Brain microvascular endothelial cell (primary cell): ENCODE measurements around the gene GLP1R.

ENCODE experiments used
- DNase-seq: peaks from one replicate; pipeline ENCODE4 v3.0.0-alpha.2; 2020
- H3K27ac ChIP-seq: fragments of 250-450 bp; sonication (Bioruptor Pico); 2 replicates; pipeline ENCODE4 v1.5.1; 2020; ENCODE audit warnings: mild to moderate bottlenecking, moderate library complexity
- H3K27me3 ChIP-seq: fragments of 250-450 bp; sonication (Bioruptor Pico); replicated peaks from 2 replicates; pipeline ENCODE4 v1.5.1; 2020; ENCODE audit warnings: mild to moderate bottlenecking
- H3K36me3 ChIP-seq: fragments of 250-450 bp; sonication (Bioruptor Pico); replicated peaks from 2 replicates; pipeline ENCODE4 v1.5.1; 2020; ENCODE audit warnings: mild to moderate bottlenecking
- H3K4me3 ChIP-seq: 2 replicates; pipeline ENCODE4 v1.5.1; 2011; ENCODE audit warnings: low read depth, mild to moderate bottlenecking, control low read depth, low read length, moderate library complexity
- CTCF ChIP-seq: IDR thresholded peaks from 2 replicates; pipeline ENCODE4 v1.5.1; 2011; ENCODE audit warnings: low read depth, mild to moderate bottlenecking, moderate library complexity, low read length, control low read depth, inconsistent platforms; ENCODE audit errors: missing control alignments
- in situ Hi-C: cut with HindIII; loops from 2 replicates; pipeline ENCODE4 v1.10.0; 2017; ENCODE audit warnings: low sequenced_read_pairs, low pct_ligation_motif_present

Gene GLP1R

GRCh38 chr6:39057251-39058155, 8.9 kb downstream of the GLP1R start:
- in situ Hi-C loops, result no loop called here
- no peak for DNase-seq
- H3K4me3 ChIP-seq, result no peak overlapping the region
- no peak overlapping the region for H3K27ac ChIP-seq
- no peaks in the 10 kb centered on the region for H3K27me3 ChIP-seq
- no peaks in the 10 kb centered on the region for H3K36me3 ChIP-seq
- TF ChIP-seq CTCF, result no peak

DNA sequence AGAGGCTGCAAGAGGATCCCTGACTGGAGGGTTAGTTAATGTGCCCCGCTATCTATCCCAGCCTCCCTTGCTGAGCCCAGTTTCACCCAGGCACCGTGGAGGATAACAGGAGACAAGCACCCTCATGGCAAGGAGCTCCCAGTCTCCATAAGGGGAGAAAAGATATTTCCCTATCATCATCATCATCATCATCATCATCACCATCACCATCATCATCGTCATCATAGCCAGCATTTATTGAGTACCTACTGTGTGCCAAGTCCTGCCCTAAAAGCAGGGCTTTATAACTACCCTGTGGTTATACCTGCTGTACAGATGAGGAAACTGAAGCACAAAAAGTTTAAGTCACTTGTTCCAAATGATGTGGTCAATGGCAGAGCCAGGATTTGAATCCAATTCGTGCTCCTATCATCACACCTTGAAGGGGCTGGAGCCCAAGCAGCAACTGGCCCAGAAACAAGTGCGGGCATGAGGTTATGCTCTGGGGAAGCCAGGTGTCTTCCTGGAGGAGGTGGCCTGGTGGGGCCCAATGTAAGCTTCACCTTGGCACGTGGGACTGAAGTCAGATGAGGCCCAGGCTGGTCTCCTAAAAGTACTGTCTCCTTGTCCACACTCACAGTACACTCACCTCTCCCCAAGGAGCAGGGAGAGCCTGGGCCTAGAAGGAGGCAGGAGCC, 10.0 kb downstream of the GLP1R start:
- Histone ChIP-seq H3K4me3 (no peak overlapping the region), H3K27me3 (no peaks in the 10 kb centered on the region), H3K27ac (no peak overlapping the region)

DNA sequence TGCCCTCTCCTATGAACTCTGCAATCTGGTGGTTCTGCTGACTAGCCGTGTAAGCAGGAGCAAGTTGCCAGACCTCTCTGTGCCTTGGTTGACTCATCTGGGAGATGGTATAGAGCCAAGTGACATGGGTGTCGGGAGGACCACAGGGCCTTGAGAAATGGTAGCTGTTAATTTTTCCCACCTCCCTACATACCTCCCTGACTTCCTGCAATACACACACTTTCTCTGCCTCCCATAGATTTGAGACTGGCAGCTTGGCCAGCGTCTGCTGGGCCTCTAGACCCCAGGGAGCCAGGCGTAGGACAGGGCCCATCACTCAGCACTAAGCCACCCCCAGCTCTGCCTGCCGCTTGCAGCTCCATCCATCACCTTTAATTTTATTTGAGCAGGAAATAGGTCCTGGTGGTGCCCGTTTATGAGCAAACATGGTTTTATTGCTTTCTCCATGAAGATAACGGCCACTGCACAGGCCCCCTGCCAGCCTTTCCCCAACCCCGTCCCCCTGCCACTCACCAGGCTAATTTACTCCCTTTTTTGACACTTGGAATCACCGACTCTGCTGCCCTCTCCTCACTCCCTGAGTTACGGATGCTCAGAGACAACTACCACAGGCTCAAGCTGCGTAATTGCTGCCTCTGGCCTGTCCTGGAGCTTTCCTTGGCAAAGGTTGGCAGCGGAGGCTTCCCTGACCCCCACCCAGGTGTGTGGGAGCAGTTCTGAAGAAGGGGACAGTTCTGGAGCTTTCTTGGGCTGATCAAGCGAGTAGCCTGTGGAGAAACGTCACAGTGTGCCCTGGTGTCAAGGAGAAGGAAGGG, 11.1 kb downstream of the GLP1R start:
- Histone ChIP-seq H3K27me3 (no peaks in the 10 kb centered on the region), H3K27ac (no peak overlapping the region), H3K36me3 (no peaks in the 10 kb centered on the region), H3K4me3 (no peak overlapping the region)
- in situ Hi-C loops, result no loop called here
- DNase-seq, result no peak
- no peak for TF ChIP-seq CTCF

More for the DNA sequence above, 10.0 kb downstream of the GLP1R start:
- in situ Hi-C loops, result no loop called here
- no peak for DNase-seq
- no peak for TF ChIP-seq CTCF
- no peaks in the 10 kb centered on the region for H3K36me3 ChIP-seq

- no peaks in the 10 kb centered on the region for H3K36me3 ChIP-seq
- no peak for TF ChIP-seq CTCF
- in situ Hi-C loops, result no loop called here
- H3K27ac ChIP-seq, result no peak overlapping the region
- no peaks in the 10 kb centered on the region for H3K27me3 ChIP-seq
- no peak overlapping the region for H3K4me3 ChIP-seq
- no peak for DNase-seq
These were observed 12.0 kb downstream of the GLP1R start for GRCh38 chr6:39060467-39061160.

GRCh38 chr6:39061182-39061581, 12.6 kb downstream of the GLP1R start:
- no peak overlapping the region for H3K27ac ChIP-seq
- H3K27me3 ChIP-seq, result no peaks in the 10 kb centered on the region
- no peak overlapping the region for H3K4me3 ChIP-seq
- in situ Hi-C loops, result no loop called here
- no peak for DNase-seq
- no peak for TF ChIP-seq CTCF
- no peaks in the 10 kb centered on the region for H3K36me3 ChIP-seq
